Measurements from ENCODE around the gene PHEX.

GRCh38 chrX:22248401-22248800 is 216.3 kb downstream of the PHEX start:
- TF ChIP-seq TAF1 (IDR thresholded peaks at IDR 0.05; ENCODE audit: low read depth), result no peak
- TF ChIP-seq POLR2AphosphoS5 (IDR thresholded peaks at IDR 0.05), result no peak
- TF ChIP-seq CTCF (IDR thresholded peaks at IDR 0.05; ENCODE audit: poor library complexity, severe bottlenecking), result no peak
- no peak for TF ChIP-seq RAD21 (conservative IDR thresholded peaks at IDR 0.05)
- no peak for TF ChIP-seq REST (IDR thresholded peaks at IDR 0.05; ENCODE audit: borderline replicate concordance)
- TF ChIP-seq MXI1 (conservative IDR thresholded peaks at IDR 0.05; ENCODE audit: poor library complexity, severe bottlenecking), result no peak
- TF ChIP-seq EP300 (conservative IDR thresholded peaks at IDR 0.05; ENCODE audit: poor library complexity, severe bottlenecking), result no peak
